NCI-H2171 (cell line): Measurements from ENCODE around the gene PCDHB7.
"Not testable (repeated sequence)": the region's sequence is repeated elsewhere in the genome, so short reads cannot be mapped to it uniquely, and the experiment has no call there.

Experiments used
- DNase-seq: peaks from one replicate; lab custom pipeline; 2025; lab: John Stamatoyannopoulos, UW

PCDHB7 gene

GRCh38 chr5:141180313-141180712 lies 7.9 kb downstream of the PCDHB7 start:
- DNase-seq: no peak

- no peak for DNase-seq
These were observed 9.8 kb downstream of the PCDHB7 start, which contains the start of gene PCDHB16 for GRCh38 chr5:141182248-141182647. Gene PCDHB16 (plus strand): TSS chr5:141182387. CDS start chr5:141182560, 173 bp downstream.

DNA sequence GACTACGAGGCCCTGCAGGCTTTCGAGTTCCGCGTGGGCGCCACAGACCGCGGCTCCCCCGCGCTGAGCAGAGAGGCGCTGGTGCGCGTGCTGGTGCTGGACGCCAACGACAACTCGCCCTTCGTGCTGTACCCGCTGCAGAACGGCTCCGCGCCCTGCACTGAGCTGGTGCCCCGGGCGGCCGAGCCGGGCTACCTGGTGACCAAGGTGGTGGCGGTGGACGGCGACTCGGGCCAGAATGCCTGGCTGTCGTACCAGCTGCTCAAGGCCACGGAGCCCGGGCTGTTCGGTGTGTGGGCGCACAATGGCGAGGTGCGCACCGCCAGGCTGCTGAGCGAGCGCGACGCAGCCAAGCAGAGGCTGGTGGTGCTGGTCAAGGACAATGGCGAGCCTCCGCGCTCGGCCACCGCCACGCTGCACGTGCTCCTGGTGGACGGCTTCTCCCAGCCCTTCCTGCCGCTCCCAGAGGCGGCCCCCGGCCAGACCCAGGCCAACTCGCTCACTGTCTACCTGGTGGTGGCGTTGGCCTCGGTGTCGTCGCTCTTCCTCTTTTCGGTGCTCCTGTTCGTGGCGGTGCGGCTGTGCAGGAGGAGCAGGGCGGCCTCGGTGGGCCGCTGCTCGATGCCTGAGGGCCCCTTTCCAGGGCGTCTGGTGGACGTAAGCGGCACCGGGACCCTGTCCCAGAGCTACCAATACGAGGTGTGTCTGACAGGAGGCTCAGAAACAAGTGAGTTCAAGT lies 11.8 kb downstream of the PCDHB7 start:
- not testable (repeated sequence) for DNase-seq

- no peak for DNase-seq
These were observed 14.6 kb downstream of the PCDHB7 start, which contains the start of gene PCDHB9 for GRCh38 chr5:141186897-141187512. Gene PCDHB9 (plus strand): TSS chr5:141187161. CDS start chr5:141187319, 158 bp downstream.

- not testable (repeated sequence) for DNase-seq
These were observed 16.2 kb downstream of the PCDHB7 start for GRCh38 chr5:141188682-141189081.

- DNase-seq: not testable (repeated sequence)
These were observed 16.7 kb downstream of the PCDHB7 start for GRCh38 chr5:141189131-141189530.

DNA sequence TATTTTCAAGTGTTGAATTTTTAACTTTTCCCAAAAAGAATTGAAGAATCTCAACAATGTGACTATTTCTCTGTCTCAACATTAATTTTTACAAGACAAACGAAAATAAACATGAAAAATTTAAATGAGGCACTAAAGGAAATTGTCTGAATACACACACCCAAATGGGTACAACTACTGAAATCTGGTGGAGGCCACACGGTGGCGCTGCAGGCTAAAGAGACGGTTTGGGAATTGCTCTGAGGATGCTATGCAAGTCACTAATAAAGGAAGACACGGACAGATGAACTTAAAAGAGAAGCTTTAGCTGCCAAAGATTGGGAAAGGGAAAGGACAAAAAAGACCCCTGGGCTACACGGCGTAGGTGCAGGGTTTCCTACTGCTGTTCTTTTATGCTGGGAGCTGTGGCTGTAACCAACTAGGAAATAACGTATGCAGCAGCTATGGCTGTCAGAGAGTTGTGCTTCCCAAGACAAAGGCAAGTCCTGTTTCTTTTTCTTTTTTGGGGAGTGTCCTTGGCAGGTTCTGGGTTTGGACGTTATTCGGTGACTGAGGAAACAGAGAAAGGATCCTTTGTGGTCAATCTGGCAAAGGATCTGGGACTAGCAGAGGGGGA lies 19.8 kb downstream of the PCDHB7 start, which contains the start of gene PCDHB10:
TSS of gene PCDHB10 (plus strand) at position 244 of the 616 bp plus-strand sequence. CDS start at position 444, 200 bp downstream.
- no peak for DNase-seq

DNA sequence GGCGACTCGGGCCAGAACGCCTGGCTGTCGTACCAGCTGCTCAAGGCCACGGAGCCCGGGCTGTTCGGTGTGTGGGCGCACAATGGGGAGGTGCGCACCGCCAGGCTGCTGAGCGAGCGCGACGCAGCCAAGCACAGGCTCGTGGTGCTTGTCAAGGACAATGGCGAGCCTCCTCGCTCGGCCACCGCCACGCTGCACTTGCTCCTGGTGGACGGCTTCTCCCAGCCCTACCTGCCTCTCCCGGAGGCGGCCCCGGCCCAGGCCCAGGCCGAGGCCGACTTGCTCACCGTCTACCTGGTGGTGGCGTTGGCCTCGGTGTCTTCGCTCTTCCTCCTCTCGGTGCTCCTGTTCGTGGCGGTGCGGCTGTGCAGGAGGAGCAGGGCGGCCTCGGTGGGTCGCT lies 21.9 kb downstream of the PCDHB7 start:
- DNase-seq: not testable (repeated sequence)

- no peak for DNase-seq
These were observed 23.9 kb downstream of the PCDHB7 start for GRCh38 chr5:141196363-141196762.

GRCh38 chr5:141199359-141200235 lies 27.2 kb downstream of the PCDHB7 start, which contains the start of gene PCDHB11:
Gene PCDHB11 (plus strand): TSS chr5:141199627. CDS start chr5:141199775, 148 bp downstream.
- no peak for DNase-seq

GRCh38 chr5:141201126-141201525 lies 28.7 kb downstream of the PCDHB7 start:
- DNase-seq: not testable (repeated sequence)

DNA sequence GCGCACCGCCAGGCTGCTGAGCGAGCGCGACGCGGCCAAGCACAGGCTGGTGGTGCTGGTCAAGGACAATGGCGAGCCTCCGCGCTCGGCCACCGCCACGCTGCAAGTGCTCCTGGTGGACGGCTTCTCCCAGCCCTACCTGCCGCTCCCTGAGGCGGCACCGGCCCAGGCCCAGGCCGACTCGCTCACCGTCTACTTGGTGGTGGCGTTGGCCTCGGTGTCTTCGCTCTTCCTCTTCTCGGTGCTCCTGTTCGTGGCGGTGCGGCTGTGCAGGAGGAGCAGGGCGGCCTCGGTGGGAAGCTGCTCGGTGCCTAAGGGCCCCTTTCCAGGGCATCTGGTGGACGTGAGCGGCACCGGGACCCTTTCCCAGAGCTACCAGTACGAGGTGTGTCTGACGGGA lies 29.2 kb downstream of the PCDHB7 start:
- not testable (repeated sequence) for DNase-seq

DNA sequence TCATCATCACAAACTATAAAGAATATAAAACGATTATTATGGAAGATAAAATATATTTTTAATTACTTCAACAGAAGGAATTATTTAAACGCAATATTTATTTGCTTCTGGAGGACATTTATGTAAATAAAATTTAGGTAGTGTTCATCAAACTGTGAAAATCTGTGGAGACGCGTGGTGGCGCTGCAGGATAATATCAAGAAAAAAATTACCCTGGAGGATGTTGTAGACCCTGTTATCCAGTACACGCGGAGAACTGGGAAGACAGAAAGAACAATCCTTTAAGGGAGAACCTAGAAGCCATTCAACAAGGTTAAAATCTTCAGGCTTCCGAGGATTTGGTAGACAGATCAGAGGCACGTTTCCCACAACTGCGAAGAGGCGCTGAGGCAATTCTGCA lies 36.0 kb downstream of the PCDHB7 start, which contains the start of gene PCDHB12:
TSS of gene PCDHB12 (plus strand) at position 242 of the 400 bp plus-strand sequence. CDS start 189 bp downstream, outside the sequence.
- no peak for DNase-seq

DNA sequence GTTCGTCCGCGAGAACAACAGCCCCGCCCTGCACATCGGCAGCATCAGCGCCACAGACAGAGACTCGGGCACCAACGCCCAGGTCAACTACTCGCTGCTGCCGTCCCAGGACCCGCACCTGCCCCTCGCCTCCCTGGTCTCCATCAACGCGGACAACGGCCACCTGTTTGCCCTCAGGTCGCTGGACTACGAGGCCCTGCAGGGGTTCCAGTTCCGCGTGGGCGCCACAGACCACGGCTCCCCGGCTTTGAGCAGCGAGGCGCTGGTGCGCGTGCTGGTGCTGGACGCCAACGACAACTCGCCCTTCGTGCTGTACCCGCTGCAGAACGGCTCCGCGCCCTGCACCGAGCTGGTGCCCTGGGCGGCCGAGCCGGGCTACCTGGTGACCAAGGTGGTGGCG lies 37.8 kb downstream of the PCDHB7 start:
- DNase-seq: not testable (repeated sequence)

DNA sequence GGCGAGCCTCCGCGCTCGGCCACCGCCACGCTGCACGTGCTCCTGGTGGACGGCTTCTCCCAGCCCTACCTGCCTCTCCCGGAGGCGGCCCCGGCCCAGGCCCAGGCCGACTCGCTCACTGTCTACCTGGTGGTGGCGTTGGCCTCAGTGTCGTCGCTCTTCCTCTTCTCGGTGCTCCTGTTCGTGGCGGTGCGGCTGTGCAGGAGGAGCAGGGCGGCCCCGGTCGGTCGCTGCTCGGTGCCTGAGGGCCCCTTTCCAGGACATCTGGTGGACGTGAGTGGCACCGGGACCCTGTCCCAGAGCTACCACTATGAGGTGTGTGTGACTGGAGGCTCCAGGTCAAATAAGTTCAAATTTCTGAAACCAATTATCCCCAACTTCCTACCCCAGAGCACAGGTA lies 38.4 kb downstream of the PCDHB7 start:
- DNase-seq: not testable (repeated sequence)

DNA sequence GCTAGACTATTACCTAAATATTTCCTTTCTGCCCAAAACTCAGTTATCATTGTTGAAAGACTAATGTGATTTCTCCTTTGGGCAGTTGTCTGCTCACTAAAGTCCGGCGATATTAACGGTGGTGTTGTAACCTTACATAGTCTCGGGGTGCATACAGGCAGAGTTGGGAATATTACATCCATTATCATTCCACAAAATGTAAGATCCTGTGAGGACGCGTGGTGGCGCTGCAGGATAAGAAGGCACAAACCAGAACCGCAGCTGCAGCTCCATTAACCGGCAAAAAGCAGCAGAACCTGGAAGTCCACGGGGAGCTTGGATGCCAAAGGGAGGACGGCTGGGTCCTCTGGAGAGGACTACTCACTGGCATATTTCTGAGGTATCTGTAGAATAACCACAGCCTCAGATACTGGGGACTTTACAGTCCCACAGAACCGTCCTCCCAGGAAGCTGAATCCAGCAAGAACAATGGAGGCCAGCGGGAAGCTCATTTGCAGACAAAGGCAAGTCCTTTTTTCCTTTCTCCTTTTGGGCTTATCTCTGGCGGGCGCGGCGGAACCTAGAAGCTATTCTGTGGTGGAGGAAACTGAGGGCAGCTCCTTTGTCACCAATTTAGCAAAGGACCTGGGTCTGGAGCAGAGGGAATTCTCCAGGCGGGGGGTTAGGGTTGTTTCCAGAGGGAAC lies 41.4 kb downstream of the PCDHB7 start, which contains the start of gene PCDHB13:
TSS of gene PCDHB13 (plus strand) at position 264 of the 684 bp plus-strand sequence. CDS start at position 469, 205 bp downstream.
- not testable (repeated sequence) for DNase-seq

GRCh38 chr5:141214583-141214982 lies 42.1 kb downstream of the PCDHB7 start:
- not testable (repeated sequence) for DNase-seq

- DNase-seq: not testable (repeated sequence)
These were observed 43.1 kb downstream of the PCDHB7 start for GRCh38 chr5:141215504-141215903.

DNA sequence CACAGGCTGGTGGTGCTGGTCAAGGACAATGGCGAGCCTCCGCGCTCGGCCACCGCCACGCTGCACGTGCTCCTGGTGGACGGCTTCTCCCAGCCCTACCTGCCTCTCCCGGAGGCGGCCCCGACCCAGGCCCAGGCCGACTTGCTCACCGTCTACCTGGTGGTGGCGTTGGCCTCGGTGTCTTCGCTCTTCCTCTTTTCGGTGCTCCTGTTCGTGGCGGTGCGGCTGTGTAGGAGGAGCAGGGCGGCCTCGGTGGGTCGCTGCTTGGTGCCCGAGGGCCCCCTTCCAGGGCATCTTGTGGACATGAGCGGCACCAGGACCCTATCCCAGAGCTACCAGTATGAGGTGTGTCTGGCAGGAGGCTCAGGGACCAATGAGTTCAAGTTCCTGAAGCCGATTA lies 43.6 kb downstream of the PCDHB7 start:
- DNase-seq: not testable (repeated sequence)

DNA sequence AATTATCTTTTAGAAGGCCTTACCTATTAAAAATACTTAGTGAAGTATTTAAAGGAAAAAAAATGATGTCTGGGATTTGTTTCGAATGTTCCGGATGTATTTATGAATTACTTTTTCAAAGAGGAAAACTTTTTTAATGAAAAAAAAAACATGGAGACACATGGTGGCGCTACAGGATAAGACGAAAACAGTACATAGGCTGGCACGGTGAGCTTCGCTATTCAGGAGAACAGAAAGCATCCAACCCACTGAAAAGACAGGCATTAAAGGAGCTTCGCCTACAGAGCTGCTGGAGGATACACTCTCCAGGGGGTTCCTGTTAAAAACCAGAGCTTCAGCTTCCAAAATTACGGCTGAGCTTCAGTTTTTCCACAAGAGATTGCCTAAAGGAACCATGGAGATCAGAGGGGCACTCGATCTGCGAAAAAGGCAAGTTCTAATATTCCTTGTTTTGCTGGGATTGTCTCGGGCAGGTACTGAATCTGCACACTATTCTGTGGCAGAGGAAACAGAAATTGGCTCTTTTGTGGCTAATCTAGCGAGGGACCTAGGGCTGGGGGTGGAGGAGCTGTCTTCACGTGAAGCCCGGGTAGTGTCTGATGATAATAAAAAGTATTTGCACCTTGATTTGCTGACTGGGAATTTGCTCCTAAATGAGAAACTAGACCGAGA lies 50.8 kb downstream of the PCDHB7 start, which contains the start of gene PCDHB14:
TSS of gene PCDHB14 (plus strand) at position 232 of the 672 bp plus-strand sequence. CDS start at position 395, 163 bp downstream.
- DNase-seq: peak; percentile 6
